ENCODE results near the gene C11orf68.

GRCh38 chr11:65899356-65900124, 19.3 kb downstream of the C11orf68 start:
- TF ChIP-seq EZH2 (IDR thresholded peaks at IDR 0.05; ENCODE audit: borderline replicate concordance, insufficient read depth, low read depth, low read length, poor library complexity, severe bottlenecking) (no peak), CTCF (IDR thresholded peaks at IDR 0.05) (no peak)
